HEK293 (cell line): Measurements from ENCODE around the gene BRSK1.

ENCODE experiments used
- ZNF560 ChIP-seq: fragments of 450-650 bp; formaldehyde crosslinking; IDR thresholded peaks from 2 replicates; pipeline ENCODE4 v1.5.1; 2017; ENCODE audit warnings: missing biosample characterization, missing genetic modification characterization, borderline replicate concordance
- TF ChIP-seq, protein P1 (sequence below): fragments of 450-650 bp; formaldehyde crosslinking; IDR thresholded peaks from 2 replicates; pipeline ENCODE4 v1.5.1; 2016; ENCODE audit warnings: missing biosample characterization, missing genetic modification characterization

GRCh38 chr19:55277494-55277893 lies 6.3 kb upstream of the BRSK1 start:
- TF ChIP-seq, protein P1, sequence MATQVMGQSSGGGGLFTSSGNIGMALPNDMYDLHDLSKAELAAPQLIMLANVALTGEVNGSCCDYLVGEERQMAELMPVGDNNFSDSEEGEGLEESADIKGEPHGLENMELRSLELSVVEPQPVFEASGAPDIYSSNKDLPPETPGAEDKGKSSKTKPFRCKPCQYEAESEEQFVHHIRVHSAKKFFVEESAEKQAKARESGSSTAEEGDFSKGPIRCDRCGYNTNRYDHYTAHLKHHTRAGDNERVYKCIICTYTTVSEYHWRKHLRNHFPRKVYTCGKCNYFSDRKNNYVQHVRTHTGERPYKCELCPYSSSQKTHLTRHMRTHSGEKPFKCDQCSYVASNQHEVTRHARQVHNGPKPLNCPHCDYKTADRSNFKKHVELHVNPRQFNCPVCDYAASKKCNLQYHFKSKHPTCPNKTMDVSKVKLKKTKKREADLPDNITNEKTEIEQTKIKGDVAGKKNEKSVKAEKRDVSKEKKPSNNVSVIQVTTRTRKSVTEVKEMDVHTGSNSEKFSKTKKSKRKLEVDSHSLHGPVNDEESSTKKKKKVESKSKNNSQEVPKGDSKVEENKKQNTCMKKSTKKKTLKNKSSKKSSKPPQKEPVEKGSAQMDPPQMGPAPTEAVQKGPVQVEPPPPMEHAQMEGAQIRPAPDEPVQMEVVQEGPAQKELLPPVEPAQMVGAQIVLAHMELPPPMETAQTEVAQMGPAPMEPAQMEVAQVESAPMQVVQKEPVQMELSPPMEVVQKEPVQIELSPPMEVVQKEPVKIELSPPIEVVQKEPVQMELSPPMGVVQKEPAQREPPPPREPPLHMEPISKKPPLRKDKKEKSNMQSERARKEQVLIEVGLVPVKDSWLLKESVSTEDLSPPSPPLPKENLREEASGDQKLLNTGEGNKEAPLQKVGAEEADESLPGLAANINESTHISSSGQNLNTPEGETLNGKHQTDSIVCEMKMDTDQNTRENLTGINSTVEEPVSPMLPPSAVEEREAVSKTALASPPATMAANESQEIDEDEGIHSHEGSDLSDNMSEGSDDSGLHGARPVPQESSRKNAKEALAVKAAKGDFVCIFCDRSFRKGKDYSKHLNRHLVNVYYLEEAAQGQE, result no peak
- no peak for TF ChIP-seq ZNF560
